Activated T-helper 2 cell treated with anti-CD3 and anti-CD28 coated beads, Interferon-gamma antibody, Interleukin-2, Interleukin-4, amounts not matched to agents 10 μg/mL and 5 μg/mL and 100 μg/mL, durations not matched to agents 14 hours and 24 hours and 36 hours (primary cell): ENCODE measurements around the gene CORO6. TPM values are rescaled to one million over a fixed set of nuclear protein-coding genes. Genes with fewer than 3 reads are reported as not detected.
A peak's percentile ranks its signal among the peaks of the same experiment; 100 is the strongest.

Source experiments
- DNase-seq: peaks from one replicate; pipeline ENCODE4 v3.0.0; 2021; ENCODE audit warnings: low spot score
- H3K27ac Mint-ChIP-seq: one replicate; pipeline ENCODE4 v1.8.0; 2021; ENCODE audit warnings: mixed read lengths
- H3K27me3 Mint-ChIP-seq: one replicate; pipeline ENCODE4 v1.8.0; 2021; ENCODE audit warnings: low read depth, mixed read lengths
- H3K36me3 Mint-ChIP-seq: one replicate; pipeline ENCODE4 v1.8.0; 2021; ENCODE audit warnings: low read depth, mixed read lengths
- H3K4me1 Mint-ChIP-seq: one replicate; pipeline ENCODE4 v1.8.0; 2021; ENCODE audit warnings: low read depth, mixed read lengths
- H3K4me3 Mint-ChIP-seq: one replicate; pipeline ENCODE4 v1.8.0; 2021; ENCODE audit warnings: low read depth, mild to moderate bottlenecking, moderate library complexity, mixed read lengths
- H3K9me3 Mint-ChIP-seq: one replicate; pipeline ENCODE4 v1.8.0; 2021; ENCODE audit warnings: mixed read lengths
- intact Hi-C: fragments of 100-400 bp; cut with micrococcal nuclease; formaldehyde crosslinking; loops from one replicate; pipeline ENCODE4 v1.15.1; 2023
- total RNA-seq: library from RNA; stranded (reverse); gene quantifications from 2 replicates; pipeline ENCODE4 v1.2.3, GENCODE V29; 2022

The CORO6 gene
- total RNA-seq, 1 donor from 2014 or later = 3.1 TPM

DNA sequence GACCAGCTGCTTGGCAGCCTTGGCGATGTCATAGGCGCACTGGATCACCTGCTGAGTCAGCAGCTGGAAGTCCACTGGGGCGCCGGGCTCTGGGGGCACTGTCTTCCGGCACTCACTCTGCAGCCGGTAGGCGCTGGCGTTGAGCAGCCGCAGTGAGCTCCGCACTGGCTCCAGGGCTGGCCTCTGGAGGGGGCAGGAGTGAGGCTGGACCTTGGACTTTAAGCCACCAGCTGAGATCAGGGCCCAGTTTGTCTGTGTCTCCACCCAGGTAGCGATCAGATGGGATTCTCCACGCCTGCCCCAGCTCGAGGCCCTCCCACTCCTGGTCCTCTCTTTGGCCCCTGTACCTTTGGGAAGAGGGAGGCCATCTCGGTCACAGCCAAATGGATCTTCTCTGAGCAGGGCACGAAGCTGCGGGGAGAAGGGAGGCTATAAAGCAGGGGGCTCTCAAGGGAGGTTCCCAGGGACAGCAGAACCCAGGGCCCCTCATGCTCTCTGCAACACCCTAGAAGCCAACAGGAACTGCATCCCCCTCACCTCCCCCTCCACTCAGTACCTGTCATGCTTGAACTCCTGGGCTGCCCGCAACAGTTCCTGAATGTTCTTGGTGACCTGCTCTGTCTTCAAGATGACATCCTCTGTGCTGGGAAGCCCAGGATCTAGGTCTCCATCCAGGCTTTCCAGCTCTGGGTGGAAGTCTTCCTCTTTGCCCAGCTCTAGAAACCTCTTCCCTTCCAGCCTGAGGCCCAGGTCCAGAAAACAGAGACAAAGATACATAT lies 47.8 kb downstream of the CORO6 start:
- peaks cover 50% of the 10 kb centered on the region for H3K36me3 Mint-ChIP-seq
- no peaks in the 10 kb centered on the region for H3K27me3 Mint-ChIP-seq
- H3K27ac Mint-ChIP-seq = no peak overlapping the region
- no peak for DNase-seq
- H3K4me1 Mint-ChIP-seq = peaks cover 9% of the 10 kb centered on the region
- H3K9me3 Mint-ChIP-seq = no peaks in the 10 kb centered on the region
- no peak overlapping the region for H3K4me3 Mint-ChIP-seq
- intact Hi-C loops = no loop called here

DNA sequence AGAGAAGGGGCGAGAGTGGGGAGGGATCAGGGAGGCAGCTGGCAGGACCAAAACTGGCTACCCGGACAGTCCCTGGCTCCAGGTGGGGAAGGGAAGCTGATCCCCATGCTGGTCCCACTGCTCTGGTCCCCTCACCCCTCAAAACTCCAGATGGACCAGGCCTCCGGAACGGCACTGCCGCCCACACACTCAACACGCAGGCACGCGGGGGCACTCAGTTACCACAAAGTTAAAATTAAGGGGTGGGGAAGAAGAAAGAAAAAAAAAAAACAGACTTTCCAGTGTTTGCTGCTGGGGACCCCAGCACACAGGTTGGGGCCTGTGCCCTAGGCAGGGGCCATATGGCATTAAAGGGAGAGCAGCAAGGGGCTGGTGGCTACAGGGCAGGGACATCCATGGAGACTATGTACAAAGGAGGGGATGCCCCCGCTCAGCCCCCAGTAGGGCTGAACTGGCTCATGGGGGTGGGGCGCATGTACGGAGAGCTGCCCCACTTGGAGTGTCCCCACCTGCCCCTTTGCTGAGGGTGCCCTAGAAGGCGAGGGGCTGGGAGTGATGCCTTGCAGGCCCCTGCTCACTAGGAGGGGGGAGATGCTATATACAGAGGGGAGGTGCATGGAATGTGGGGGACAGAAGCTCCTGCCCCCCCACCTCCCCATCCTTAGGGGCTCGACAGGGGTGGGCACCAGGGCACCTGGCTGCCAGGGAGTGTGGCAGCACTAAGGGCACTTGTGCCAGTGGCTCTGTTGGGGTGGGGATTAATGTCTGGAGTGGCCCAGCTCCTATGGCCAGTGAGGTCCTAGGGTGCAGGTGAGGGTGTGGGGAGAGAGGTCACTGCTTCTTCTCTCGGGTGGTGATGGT lies 48.6 kb downstream of the CORO6 start:
- H3K36me3 Mint-ChIP-seq = peaks cover 46% of the 10 kb centered on the region
- no peaks in the 10 kb centered on the region for H3K27me3 Mint-ChIP-seq
- intact Hi-C loops = no loop called here
- H3K4me3 Mint-ChIP-seq = no peak overlapping the region
- H3K9me3 Mint-ChIP-seq = no peaks in the 10 kb centered on the region
- no peak for DNase-seq
- peaks cover 10% of the 10 kb centered on the region for H3K4me1 Mint-ChIP-seq
- H3K27ac Mint-ChIP-seq = no peak overlapping the region

DNA sequence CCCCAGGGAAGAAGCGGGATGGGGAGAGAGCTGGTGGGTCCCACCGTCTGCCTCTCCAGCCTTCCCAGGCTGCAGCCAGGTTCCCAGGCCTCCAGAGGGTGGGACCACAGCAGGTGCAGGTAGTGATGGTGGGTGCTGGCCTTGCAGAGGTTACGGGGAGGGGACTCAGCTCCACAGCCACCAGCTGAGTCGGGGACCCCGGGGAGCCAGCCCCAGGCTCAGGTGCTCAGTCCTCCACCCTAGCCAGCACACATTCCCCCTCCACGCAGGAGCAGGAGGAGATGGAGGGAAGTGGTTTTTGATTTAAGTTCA lies 49.2 kb downstream of the CORO6 start:
- intact Hi-C loops = no loop called here
- H3K27ac Mint-ChIP-seq = no peak overlapping the region
- H3K9me3 Mint-ChIP-seq = no peaks in the 10 kb centered on the region
- peaks cover 11% of the 10 kb centered on the region for H3K4me1 Mint-ChIP-seq
- DNase-seq = no peak
- H3K27me3 Mint-ChIP-seq = no peaks in the 10 kb centered on the region
- H3K36me3 Mint-ChIP-seq = peaks cover 46% of the 10 kb centered on the region
- no peak overlapping the region for H3K4me3 Mint-ChIP-seq

DNA sequence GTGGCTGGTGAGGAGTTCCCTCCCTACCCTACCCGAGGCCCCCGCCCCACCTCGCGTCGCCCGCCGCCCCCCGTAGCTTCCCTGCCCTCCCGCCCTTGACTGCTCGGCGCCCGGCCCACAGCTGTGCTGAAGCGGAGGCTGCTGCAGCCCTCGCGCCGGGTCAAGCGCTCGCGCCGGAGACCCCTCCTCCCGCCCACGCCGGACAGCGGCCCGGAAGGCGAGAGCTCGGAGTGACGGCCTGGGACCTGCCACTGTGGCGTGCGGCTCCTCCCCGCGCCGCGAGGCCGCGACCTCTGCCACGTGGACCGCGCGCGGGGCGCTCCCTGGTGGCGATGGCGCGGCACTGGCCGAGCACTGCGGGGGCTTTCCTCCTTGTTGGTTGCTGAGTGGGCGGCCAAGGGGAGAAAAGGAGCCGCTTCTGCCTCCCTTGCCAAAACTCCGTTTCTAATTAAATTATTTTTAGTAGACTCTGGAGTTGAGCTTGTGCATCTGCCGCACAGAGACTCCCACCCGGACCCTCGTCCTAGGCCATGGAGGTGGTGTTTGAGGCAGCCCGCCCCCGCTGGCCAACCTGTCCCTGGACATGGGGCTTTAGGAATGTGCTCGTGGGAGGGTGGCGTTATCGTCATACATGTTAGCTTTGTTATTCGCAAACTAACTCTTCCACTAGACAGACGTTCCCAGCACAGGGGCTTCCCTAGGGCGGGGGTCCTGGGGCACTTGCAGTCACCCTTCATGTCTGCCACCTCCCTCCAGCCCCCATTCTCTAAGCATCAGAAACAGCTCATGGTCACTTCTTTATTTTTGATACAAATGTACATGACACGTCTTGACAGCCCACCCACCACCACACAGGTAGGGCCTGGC lies 49.8 kb downstream of the CORO6 start:
- H3K9me3 Mint-ChIP-seq = no peaks in the 10 kb centered on the region
- no peaks in the 10 kb centered on the region for H3K27me3 Mint-ChIP-seq
- H3K27ac Mint-ChIP-seq = no peak overlapping the region
- H3K4me3 Mint-ChIP-seq = no peak overlapping the region
- DNase-seq = peak; percentile 35
- peaks cover 45% of the 10 kb centered on the region for H3K36me3 Mint-ChIP-seq
- H3K4me1 Mint-ChIP-seq = peaks cover 11% of the 10 kb centered on the region
- intact Hi-C loops = no loop called here

DNA sequence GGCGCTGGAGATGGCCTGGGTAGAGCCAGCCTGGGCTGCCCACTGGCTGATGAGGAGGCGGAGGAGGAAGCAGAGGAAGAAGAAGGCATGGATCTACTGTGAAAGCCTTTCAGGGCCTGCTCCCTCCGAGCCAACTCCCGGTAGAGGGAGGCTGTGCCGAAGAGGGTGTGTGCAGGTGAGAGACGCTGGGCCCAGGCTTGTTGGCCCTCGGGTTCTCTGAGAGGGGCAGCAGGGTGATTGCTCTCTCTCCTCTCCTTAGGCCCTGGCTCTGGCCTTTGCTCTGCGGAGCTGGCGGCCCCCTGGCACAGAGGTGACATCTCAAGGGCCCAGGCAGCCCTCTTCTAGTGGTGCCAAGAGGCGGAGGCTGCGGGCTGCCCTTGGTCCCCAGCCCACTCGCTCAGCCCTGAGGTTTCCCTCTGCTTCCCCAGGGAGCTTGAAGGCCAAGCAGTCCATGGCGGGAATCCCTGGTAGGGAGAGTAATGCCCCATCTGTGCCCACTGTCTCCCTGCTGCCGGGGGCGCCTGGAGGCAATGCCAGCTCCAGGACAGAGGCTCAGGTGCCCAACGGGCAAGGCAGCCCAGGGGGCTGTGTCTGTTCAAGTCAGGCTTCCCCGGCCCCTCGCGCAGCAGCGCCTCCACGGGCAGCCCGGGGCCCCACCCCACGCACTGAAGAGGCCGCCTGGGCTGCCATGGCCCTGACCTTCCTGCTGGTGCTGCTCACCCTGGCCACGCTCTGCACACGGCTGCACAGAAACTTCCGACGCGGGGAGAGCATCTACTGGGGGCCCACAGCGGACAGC lies 50.6 kb downstream of the CORO6 start:
- DNase-seq = no peak
- intact Hi-C loops = no loop called here
- no peaks in the 10 kb centered on the region for H3K9me3 Mint-ChIP-seq
- H3K27me3 Mint-ChIP-seq = no peaks in the 10 kb centered on the region
- no peak overlapping the region for H3K27ac Mint-ChIP-seq
- no peak overlapping the region for H3K4me3 Mint-ChIP-seq
- H3K36me3 Mint-ChIP-seq = peaks cover 42% of the 10 kb centered on the region
- H3K4me1 Mint-ChIP-seq = peaks cover 11% of the 10 kb centered on the region

DNA sequence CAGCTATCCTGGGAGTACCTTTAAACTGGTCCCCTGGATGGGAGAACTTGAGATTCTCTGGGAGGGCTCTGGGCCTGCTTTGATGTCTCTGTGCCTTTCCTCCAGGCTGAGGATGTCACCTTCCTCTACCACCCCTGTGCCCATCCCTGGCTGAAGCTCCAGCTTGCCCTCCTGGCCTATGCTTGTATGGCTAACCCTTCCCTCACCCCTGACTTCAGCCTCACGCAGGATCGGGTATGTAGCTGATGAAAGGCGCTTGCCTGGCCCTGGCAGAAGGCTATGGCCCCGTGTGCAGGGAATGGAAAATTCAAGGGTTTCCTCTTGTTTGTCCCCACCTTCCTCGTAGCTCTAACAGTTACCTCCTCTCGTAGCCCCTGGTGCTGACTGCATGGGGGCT lies 51.2 kb downstream of the CORO6 start:
- no peak for DNase-seq
- Mint-ChIP-seq H3K4me1 (peaks cover 11% of the 10 kb centered on the region), H3K9me3 (no peaks in the 10 kb centered on the region), H3K4me3 (no peak overlapping the region), H3K27ac (no peak overlapping the region), H3K36me3 (peaks cover 42% of the 10 kb centered on the region), H3K27me3 (no peaks in the 10 kb centered on the region)
- intact Hi-C loops = no loop called here

DNA sequence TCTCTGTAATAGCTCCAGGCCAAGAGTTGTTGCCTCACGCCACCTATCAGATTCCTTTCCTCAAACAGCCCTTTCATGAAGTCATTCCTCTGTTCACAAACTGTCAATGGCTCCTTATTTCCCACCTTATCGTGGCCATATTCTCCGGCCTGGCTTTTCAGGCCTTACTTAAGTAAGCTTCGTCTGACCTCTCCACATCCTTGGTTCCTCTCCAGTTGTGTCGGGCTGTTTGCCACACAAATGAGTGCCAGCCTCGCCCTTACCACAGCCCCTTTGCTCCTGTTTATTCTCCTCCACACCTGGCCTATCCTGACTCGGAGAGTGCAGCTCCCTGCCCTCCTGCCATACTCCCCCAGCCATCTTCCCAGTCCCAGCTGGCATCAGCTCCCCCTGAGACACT lies 52.2 kb downstream of the CORO6 start:
- no peaks in the 10 kb centered on the region for H3K9me3 Mint-ChIP-seq
- peak overlapping the region; percentile 49 for H3K4me3 Mint-ChIP-seq

DNA sequence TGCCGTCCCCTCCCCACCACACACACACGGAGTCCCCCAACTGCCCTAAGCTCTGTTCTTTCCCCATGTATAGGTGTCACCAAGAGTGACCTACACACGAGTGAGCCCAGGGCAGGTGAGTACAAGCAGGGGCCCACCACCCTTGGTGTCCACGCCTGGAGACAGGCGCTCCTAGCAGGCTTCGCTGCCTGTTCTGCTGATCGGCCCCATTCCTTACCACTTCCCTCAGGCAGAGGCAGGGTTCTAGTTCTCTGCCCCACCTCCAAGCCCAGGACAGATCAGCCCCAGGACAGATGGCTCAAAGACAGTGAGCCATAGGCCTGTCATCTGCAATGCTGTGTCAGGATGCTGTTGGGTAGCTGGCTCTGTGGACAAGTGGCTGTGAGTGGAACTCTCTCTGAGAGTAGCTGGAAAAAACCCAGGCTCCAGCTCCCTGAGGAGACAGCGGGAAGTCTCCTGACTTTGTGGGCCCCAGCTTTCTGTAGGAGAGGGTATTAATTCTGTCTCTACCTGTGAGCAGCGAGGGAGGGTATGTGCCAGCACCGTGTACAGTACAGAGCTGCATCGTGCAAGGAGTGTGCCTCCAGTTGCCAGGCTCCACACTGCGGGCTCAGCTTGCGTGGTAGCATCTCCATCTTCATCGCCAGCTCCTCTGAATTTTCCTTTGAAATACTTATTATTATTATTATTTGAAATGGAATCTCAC lies 53.3 kb downstream of the CORO6 start:
- Mint-ChIP-seq H3K27me3 (no peaks in the 10 kb centered on the region), H3K4me3 (peak overlapping the region; percentile 84), H3K4me1 (peaks cover 19% of the 10 kb centered on the region), H3K27ac (peak overlapping the region; percentile 51), H3K9me3 (no peaks in the 10 kb centered on the region), H3K36me3 (peaks cover 32% of the 10 kb centered on the region)
- intact Hi-C loops = loop anchor here (5.0 to 10.0 kb wide), 4 partner anchors 177 to 425 kb away; partner anchors contain the start of genes NUFIP2, SSH2 and TAOK1
- no peak for DNase-seq

More for the DNA sequence above, 52.2 kb downstream of the CORO6 start:
- Mint-ChIP-seq H3K4me1 (peaks cover 16% of the 10 kb centered on the region), H3K36me3 (peaks cover 43% of the 10 kb centered on the region), H3K27me3 (no peaks in the 10 kb centered on the region), H3K27ac (no peak overlapping the region)
- DNase-seq = no peak
- intact Hi-C loops = no loop called here

DNA sequence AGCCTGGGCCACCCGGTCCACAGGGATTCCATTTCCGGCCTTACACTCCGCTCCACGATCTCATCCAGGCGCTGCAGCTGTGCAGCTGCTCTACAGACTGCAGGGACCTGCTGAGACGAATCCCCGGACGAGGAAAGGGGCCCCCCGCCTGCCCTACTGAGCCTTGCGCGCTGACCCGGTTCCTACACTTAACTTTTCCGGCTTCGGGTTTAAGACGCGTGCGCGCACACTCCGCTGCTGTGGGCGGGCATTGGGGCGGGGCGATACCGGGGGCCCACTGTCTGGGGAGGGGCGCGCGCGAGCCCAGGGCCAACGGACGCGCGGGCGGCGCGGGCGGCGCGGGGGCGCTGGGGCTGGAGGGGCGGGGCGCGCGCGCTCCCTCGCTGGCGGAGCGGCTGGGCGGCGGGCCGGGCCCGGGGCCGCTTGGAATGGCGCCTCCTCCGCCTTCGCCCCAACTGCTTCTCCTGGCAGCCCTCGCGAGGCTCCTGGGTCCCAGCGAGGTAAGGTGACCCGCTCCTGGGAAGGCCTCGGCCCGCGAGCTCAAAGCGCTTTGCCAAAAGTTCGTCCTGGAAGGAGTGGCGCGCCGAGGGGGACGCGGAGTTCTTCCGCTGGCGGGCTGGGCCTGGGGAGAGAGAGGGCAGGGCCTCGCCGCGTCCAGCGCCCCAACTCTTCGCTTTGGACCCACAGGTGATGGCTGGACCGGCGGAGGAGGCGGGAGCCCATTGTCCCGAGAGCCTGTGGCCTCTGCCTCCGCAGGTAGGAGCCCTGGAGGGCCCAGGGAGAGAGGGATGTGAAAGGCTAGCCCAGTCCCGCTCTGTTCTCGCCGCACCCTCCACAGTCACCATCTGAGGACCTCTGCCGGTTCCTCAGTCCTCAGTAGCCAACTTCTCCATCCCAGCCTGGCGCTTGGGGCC lies 54.1 kb downstream of the CORO6 start, which contains the start of gene TP53I13:
TSS of gene TP53I13 (plus strand) at position 371 of the 914 bp plus-strand sequence. CDS start at position 429, 58 bp downstream.
- peak within 1 kb of the TSS; percentile 96 for H3K27ac Mint-ChIP-seq
- no peaks in the 10 kb centered on the region for H3K9me3 Mint-ChIP-seq
- H3K27me3 Mint-ChIP-seq = no peaks in the 10 kb centered on the region
- H3K4me3 Mint-ChIP-seq = peak within 1 kb of the TSS; percentile 94
- H3K4me1 Mint-ChIP-seq = peaks cover 25% of the 10 kb centered on the region
- peak; percentile 85 for DNase-seq
- intact Hi-C loops = loop anchor here (1.0 to 10.0 kb wide), 6 partner anchors 21 to 424 kb away; partner anchors contain the start of genes GIT1, NUFIP2, SSH2 and TAOK1
- H3K36me3 Mint-ChIP-seq = peaks cover 31% of the 10 kb centered on the region

DNA sequence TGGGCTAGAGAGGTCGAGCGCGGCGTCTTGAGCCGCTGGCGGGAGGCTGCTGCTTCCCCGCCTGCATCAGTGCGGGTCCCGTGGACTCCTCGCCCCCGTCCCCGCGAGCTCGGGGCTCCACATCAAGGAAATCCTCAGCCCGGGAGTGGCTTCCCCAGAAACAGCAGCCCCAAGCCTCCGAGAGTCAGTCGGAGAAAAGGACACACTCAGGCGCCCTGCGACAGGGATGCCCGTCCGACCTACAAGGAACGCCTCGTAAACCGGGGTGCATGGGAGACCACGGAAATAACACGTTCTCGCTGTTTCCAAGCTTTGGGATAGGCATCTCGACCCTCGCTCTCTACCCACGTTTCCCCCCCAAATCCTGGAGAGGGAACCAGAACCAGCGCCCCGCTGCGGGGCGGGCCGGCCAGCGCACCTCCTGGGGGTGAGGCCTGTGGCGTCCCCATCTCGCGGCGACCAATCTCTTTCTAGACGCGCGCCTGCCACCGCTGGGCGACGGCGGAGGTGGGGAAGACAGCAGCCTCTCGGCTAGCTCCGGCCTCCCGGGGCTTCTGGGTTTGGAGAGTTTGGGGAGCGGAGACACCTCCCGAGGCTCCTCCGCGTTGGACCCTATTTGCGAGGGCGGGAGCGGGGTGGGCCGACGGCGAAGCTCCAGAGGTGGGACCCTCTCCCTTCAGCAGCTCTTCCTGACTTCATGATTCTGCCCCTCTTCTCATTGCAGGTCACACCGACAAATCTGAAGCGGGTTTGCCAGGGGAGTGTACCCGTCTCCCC lies 55.0 kb downstream of the CORO6 start:
- H3K4me1 Mint-ChIP-seq = peaks cover 25% of the 10 kb centered on the region
- intact Hi-C loops = loop anchor here (1.0 to 10.0 kb wide), 6 partner anchors 22 to 423 kb away; partner anchors contain the start of genes GIT1, NUFIP2, SSH2 and TAOK1
- H3K9me3 Mint-ChIP-seq = no peaks in the 10 kb centered on the region
- H3K27me3 Mint-ChIP-seq = no peaks in the 10 kb centered on the region
- peak overlapping the region; percentile 96 for H3K27ac Mint-ChIP-seq
- peak; percentile 79 for DNase-seq
- peaks cover 28% of the 10 kb centered on the region for H3K36me3 Mint-ChIP-seq
- H3K4me3 Mint-ChIP-seq = peak overlapping the region; percentile 94
